ENCODE data around the gene GGCT.

Gene GGCT

DNA sequence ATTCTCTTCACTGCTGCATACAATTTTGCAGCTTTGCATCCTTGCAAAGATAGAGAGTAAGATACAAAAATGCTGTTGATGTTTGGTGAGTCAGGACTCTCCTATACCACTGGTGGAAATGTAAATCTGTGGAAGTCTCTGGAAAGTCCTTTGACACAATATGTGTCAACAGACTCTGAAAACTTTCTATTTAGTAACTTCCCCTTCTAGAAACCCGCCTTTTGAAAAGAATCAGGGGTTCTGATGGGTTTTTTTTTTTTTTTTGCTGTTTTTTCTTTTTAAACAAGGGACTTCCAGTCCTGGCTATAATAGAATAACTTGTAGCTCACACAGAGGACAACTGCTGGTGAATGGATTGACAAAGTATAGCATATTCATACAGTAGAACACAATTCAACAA, 42.5 kb downstream of the GGCT start:
- no peak for DNase-seq (ENCODE audit: low read depth)

DNA sequence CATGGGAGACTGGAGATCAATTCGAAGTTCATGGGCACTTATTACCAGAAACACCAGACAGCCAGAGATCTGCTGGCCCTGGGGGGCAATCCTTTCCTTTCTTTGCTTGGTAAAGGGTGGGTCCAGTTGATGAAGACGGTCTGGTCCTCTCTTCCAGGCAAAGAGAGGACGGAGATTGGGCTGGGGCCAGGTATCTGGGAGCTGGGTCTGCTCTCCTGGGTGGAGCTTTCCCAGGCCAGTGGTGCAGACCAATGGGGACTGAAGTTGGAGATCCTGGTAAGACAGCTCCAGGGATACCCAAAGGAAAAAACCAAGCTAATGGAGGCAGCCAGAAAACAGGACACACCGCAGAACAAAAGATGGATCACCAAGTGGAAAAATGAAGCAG, 44.4 kb downstream of the GGCT start:
- DNase-seq (ENCODE audit: low read depth), result no peak

DNA sequence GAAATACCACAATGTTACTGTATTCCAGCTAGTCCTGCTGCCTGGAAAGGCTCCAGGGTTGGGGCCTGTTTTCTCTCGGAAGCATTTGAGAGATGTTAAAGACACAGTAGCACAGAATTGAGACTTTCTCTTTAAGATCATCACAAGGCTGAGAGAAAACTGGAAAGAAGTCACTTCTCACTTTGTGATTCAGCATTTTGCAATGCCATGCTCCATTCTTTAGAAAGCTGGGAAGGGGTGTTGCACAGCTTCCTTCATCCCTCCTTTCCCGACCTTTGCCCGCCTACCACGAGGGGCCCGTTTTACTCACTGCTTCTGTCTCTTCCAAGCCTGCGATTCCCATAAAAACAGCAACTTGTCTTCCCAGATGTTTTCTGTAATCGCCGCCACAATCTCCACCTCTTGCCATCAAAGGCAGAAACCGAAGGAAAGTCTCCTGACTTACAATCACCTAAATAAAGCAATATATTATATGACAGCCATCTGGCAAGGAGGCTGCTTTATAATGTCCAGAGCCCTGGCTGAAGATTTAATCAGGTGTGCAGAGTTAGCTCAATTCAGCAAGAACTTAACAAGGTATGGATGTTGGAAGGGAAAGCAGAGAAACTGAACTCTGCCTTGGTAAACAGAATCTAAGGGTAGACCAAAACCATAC, 44.9 kb downstream of the GGCT start:
- DNase-seq (ENCODE audit: low read depth), result peak; percentile 95

DNA sequence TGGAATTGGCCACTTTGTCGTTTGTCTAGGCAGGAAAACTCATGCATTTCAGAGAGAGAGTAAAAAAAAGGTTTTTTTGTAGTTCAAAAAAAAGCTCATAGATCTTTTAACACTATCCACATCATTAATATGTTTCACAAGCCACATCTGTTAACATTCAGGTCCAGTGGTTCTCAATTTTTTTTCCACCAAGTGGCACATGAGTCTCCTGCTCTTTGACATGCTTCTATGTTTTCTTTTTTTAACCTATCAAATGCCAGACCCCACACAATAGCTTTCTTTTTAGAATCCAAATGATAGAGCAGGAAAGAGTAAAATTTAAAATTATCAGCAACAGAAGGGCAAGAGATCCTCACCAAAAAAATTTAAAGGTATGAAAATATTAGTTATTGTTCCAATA, 46.3 kb downstream of the GGCT start:
- no peak for DNase-seq (ENCODE audit: low read depth)

DNA sequence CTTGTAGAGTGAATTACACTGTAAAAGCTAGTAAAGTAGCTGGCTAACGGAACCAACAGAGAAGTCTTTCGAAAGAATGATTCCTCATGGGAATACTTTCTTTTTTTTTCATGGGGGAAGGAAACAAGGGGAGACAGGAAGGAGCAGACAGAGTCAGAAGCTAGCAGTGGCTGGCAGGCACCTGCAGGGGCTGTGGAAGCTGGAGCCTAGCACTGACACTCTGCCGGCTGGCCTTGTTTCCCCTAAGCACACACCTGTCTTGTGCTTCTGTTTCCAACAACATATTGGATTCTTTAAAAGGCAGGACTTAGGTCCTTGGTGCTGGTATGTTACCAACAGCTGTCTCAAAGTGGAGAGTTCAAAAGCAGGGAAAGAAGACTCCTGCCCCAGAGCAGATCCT, 50.7 kb downstream of the GGCT start:
- DNase-seq (ENCODE audit: low read depth), result no peak

DNA sequence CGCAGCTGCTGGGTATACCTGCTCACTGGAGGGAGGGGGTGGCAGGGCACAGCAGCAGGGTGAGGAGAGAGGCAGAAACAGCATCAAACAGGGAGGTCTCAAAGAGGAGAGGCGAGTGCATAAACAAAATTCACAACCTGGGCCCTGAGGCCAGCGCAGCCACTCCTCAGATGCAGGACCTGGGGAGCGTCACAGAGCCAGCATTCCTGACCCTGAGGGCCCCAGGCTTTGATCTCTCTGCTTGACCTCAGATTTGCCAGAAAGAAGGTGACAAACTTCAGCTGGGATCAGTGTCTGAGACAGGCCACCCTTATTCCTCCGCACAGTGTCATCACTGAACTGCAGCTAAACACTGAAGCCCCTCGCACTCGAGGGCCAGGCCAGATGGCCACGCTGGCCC, 51.6 kb downstream of the GGCT start:
- no peak for DNase-seq (ENCODE audit: low read depth)

DNA sequence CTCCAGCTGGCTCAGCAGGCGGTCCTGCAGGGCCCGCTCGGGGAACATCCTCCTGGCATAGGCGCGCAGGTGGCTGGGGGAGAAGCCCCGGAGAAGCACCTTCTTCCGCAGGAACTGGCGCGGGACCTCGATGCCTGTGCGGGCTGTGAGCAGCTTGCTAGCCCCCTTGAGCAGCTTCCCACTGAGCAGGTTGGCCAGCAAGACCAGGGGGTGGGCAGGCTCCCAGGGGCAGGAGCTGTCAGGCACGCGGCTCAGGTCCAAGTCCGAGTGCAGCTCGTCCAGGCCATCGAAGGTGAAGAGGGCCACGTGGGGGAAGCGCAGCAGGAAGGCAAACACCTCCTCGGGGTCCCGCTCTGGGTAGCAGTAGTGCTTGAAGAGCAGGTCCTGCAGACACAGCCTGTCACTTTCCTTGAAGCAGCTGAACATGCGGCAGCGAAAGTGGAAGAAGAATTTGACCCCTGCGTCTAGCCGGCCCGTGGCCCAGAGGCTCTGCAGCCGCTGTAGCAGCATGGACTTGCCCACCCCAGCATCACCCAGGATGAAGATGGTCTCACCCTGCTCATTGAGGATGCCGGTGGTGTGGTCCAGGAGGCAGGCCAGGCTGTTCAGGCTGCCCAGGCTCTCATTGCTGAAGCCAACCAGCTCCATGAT, 52.2 kb downstream of the GGCT start:
- DNase-seq (ENCODE audit: low read depth), result no peak

DNA sequence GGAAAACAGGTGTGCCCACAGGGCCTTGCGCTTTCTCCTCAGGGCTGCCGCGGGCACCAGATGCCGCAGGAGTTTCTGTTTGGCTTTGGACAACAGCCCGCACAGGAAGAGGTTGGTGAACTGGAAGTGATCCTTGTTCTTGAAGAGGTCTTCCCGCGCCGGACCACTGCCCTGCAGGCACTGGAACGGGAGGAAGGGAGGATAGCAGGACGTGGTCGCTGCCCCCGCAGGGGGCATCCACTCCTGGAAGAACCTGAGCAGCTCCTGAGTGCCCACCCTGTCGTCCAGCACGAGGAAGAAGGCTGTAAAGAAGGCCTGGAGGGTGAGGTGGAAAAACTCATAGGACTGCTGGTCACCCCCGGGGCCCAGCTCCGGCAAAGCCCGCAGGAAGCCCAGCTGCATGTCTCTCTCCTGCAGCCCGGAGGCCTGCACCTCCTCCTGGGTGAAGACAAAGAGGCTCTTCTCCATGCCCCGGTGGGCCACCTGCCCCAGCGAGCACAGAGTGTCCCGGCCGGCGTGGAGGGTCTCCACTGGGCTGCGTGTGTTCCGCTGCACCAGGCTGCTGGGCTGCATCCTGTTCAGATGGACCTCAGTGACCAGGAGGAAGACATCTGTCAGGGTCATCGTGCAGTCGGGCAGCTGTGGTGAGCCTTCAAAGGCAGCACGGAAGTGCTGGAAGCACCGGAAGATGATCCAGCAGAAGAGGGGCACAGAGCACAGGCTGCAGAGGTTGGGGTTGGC, 52.9 kb downstream of the GGCT start:
- DNase-seq (ENCODE audit: low read depth), result no peak

DNA sequence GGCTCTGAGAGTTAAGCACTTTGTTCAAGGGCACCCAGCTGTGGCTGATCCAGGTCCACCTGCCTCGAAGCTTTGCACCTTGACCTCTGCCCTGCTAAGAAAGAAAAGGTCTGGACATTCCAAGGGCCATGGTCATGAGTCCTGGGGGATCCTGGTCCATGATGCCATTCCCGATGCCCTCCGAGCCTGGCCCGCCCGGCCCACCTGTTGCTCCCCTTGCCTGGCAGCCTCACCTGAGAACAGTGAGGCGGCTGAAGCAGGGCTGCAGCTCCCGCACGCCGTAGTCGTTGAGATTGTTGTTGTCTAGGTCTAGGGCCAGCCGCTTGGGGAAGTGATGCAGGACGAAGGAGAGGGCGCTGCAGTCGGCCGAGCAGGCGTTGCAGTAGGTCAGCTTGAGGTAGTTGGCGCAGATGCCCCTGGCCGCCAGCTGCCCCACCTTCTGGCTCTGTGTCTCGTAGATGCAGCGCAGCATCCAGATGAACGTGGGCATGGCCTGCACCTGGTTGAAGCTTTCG, 53.6 kb downstream of the GGCT start:
- no peak for DNase-seq (ENCODE audit: low read depth)

DNA sequence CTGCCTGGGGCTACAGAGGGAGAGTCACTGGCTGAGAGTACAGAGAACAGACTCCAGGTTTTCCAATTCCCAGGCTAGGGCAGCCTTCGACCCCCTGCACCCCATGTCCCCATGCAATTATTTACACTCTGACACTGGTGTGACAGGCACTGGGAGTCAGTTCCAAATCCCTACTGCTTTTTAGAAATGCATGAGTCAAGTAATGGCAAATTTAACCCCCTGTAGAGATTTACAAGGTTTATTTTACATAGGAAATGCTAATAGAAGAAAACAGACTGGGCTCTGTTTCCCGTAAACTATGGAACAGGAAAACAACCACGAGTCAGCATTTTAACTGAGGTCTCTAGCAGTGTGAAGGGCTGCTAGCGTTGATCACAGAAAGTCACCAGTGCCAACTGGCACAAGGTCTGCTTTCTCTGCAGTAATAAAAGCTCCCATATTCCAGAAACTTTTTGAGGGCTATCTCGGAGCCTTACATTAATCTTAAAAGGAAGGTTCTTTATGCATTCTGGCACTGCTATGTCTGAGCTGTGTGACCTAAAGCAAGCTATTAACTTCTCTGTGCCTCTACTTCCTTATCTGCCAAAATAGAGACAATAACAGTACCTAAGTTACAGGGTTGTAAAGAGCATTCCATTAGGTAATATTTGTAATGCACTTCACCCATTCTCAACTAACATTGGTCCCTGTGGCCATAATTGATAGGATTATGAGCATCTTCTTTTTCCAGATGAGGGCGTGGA, 54.2 kb downstream of the GGCT start:
- no peak for DNase-seq (ENCODE audit: low read depth)

DNA sequence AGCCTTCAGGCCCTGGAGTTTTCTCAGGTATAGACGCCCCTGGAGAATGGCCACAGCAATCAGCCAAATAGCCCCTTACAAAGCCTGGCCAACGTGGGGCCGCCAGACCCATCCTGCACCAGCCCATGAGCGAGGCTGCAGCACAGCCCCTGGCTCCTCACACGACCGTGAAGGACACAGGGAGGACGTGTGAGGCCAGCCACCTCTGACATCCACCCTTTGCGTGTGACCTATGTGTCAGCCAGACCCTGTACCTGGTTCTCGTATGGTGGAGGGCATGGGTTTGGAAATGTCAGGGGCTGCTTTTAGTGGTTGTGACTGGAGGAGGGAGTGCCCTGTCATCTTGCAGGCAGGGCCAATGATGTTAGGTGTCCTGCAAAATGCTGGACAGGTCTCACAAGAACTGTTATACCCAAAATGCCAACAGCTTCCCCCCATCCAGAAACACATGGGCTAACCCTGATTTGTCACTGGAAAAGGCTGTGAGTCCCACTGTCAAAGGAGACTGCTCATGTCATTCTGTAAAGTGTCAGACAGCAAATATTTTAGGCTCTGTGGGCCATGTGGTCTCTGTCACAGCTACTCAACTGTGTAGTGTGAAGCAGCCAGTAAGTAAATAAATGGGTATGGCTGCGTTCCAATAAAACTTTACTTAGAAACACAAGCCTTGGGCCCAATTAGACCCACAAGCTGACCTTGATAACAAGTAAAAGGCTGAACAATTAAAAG, 56.0 kb downstream of the GGCT start:
- DNase-seq (ENCODE audit: low read depth), result no peak

DNA sequence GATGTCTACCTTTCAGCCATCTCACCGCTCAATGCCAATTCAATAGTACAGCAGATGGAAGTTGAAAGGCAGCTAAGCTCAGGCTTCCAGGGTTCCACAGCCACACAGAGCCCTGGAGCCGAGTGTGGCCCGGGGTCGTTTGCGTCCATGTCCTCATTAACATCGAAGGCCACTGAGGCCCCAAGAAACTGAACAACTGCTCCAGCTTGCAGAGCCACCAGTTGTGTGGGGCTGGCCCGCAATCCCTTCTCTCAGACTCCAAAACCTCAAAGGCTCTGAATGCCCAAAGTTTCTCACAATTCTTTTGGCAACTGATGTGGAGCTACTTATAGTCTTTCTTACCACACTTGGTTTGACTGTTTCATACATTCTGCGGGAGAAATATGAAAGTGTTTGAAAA, 57.2 kb downstream of the GGCT start:
- DNase-seq (ENCODE audit: low read depth), result no peak

Measured in stromal cell of bone marrow (primary cell).